CD14-positive monocyte (primary cell): ENCODE results near the gene GAB4. TPM values are rescaled to one million over a fixed set of nuclear protein-coding genes. Genes with fewer than 3 reads are reported as not detected.

Experiments used
- DNase-seq, 3 donors: peaks; one replicate each; pipeline ENCODE4 v3.0.0-alpha.2; 2011 to 2022
- H2AFZ ChIP-seq: 2 replicates; pipeline ENCODE4 v1.6.0; 2012; ENCODE audit warnings: mild to moderate bottlenecking, low read depth, low read length, inconsistent platforms; ENCODE audit not compliant: insufficient read depth, poor library complexity, severe bottlenecking
- H3K27ac ChIP-seq, 2 donors: 1 replicate in 1 of 2; 2 replicates in 1 of 2; pipeline ENCODE4 v1.5.1; 2012 to 2013; ENCODE audit warnings: low read length in 2 of 2, control low read depth in 1 of 2, inconsistent platforms in 1 of 2, low read depth in 1 of 2, mild to moderate bottlenecking in 1 of 2
- H3K27me3 ChIP-seq, 2 donors: one replicate each; pipeline versions ENCODE4 v1.6.0 to v1.6.1; 2011 to 2013; ENCODE audit warnings: low read length in 2 of 2; ENCODE audit not compliant: control insufficient read depth in 2 of 2, insufficient read depth in 2 of 2
- H3K36me3 ChIP-seq, 2 donors: replicated peaks in 1 of 2; 1 replicate in 1 of 2; 2 replicates in 1 of 2; pipeline versions ENCODE4 v1.5.1 to v1.6.1; 2012 to 2013; ENCODE audit warnings: low read length in 2 of 2, control low read depth in 1 of 2, inconsistent platforms in 1 of 2, mild to moderate bottlenecking in 1 of 2; ENCODE audit not compliant: insufficient read depth in 2 of 2, control insufficient read depth in 1 of 2
- H3K4me1 ChIP-seq, 2 donors: 1 replicate in 1 of 2; 2 replicates in 1 of 2; pipeline versions ENCODE4 v1.5.1 to v1.6.1; 2012 to 2013; ENCODE audit warnings: low read length in 2 of 2, control low read depth in 1 of 2, inconsistent platforms in 1 of 2, mild to moderate bottlenecking in 1 of 2, moderate library complexity in 1 of 2; ENCODE audit not compliant: insufficient read depth in 2 of 2, control insufficient read depth in 1 of 2
- H3K4me2 ChIP-seq: replicated peaks from 2 replicates; pipeline ENCODE3; 2012; ENCODE audit warnings: low read length, moderate library complexity, mild to moderate bottlenecking; ENCODE audit not compliant: poor library complexity, severe bottlenecking; ENCODE audit errors: extremely low read depth
- H3K4me3 ChIP-seq, 3 experiments: fragments of 200-600 bp in 1 of 3; sonication (generic) in 1 of 3; replicated peaks in 1 of 3; 1 replicate in 2 of 3; 2 replicates in 1 of 3; pipeline ENCODE4 v1.5.1; 2011 to 2013; ENCODE audit warnings: low read length in 3 of 3, mild to moderate bottlenecking in 3 of 3, control low read depth in 2 of 3, low read depth in 2 of 3, inconsistent platforms in 1 of 3, moderate library complexity in 1 of 3
- H3K79me2 ChIP-seq: 2 replicates; pipeline ENCODE4 v1.6.0; 2012; ENCODE audit warnings: mild to moderate bottlenecking, control low read depth, inconsistent platforms, low read length, moderate library complexity; ENCODE audit not compliant: insufficient read depth
- H3K9ac ChIP-seq: 2 replicates; pipeline ENCODE4 v1.6.0; 2017; ENCODE audit warnings: low read length, mild to moderate bottlenecking; ENCODE audit not compliant: insufficient read depth, poor library complexity, severe bottlenecking
- H3K9me3 ChIP-seq, 2 donors: replicated peaks in 1 of 2; 1 replicate in 1 of 2; 2 replicates in 1 of 2; pipeline versions ENCODE4 v1.5.1 to v1.6.1; 2012 to 2013; ENCODE audit warnings: low read length in 2 of 2, control low read depth in 1 of 2; ENCODE audit not compliant: control insufficient read depth in 1 of 2, insufficient read depth in 1 of 2
- H4K20me1 ChIP-seq: 2 replicates; pipeline ENCODE4 v1.6.0; 2012; ENCODE audit warnings: mild to moderate bottlenecking, low read length, control low read depth, moderate library complexity; ENCODE audit not compliant: insufficient read depth
- H3K27ac Mint-ChIP-seq, 7 donors: one replicate each; pipeline ENCODE4 v1.8.0; 2020; ENCODE audit warnings: mild to moderate bottlenecking in 7 of 7, mixed read lengths in 7 of 7, moderate library complexity in 6 of 7, inconsistent platforms in 2 of 7
- H3K27me3 Mint-ChIP-seq, 3 donors: one replicate each; pipeline ENCODE4 v1.8.0; 2021 to 2022; ENCODE audit warnings: low read depth in 3 of 3, mild to moderate bottlenecking in 3 of 3, mixed read lengths in 3 of 3, moderate library complexity in 3 of 3, inconsistent platforms in 1 of 3
- H3K36me3 Mint-ChIP-seq, 2 donors: one replicate each; pipeline ENCODE4 v1.8.0; 2020; ENCODE audit warnings: mixed read lengths in 2 of 2, inconsistent platforms in 1 of 2, mild to moderate bottlenecking in 1 of 2
- H3K4me1 Mint-ChIP-seq: one replicate; pipeline ENCODE4 v1.8.0; 2020; ENCODE audit warnings: mild to moderate bottlenecking, mixed read lengths
- H3K4me3 Mint-ChIP-seq, 2 donors: one replicate each; pipeline ENCODE4 v1.8.0; 2020; ENCODE audit warnings: mild to moderate bottlenecking in 2 of 2, mixed read lengths in 2 of 2, moderate library complexity in 1 of 2
- H3K9me3 Mint-ChIP-seq, 7 donors: one replicate each; pipeline ENCODE4 v1.8.0; 2020 to 2022; ENCODE audit warnings: mixed read lengths in 7 of 7, mild to moderate bottlenecking in 6 of 7, moderate library complexity in 6 of 7, inconsistent platforms in 2 of 7
- WGBS: methylation state at CpG from one replicate; pipeline ENCODE4 v1.1.5; 2013; ENCODE audit warnings: missing lambda C conversion rate; ENCODE audit not compliant: insufficient coverage; 5-methylcytosine and 5-hydroxymethylcytosine counted together
- intact Hi-C, 2 donors: fragments of 100-400 bp; cut with micrococcal nuclease; formaldehyde crosslinking; loops; one replicate each; pipeline versions ENCODE4 v1.15.0 to v1.15.1; 2023
- polyA plus RNA-seq, 3 donors: library from polyadenylated mRNA; depleted of rRNA in 1 of 3; unstranded in 2 of 3; stranded (reverse) in 1 of 3; fragments of 300-500 nt in 2 of 3; fragments of >200 nt in 1 of 3; fragmentation: Illumina TruSeq in 2 of 3; gene quantifications; 1 replicate in 2 of 3; 2 replicates in 1 of 3; pipeline ENCODE4 v1.2.3, GENCODE V29; 2012 to 2021
- TF ChIP-seq, protein P1 (sequence below): fragments of 200-600 bp; IDR thresholded peaks from one replicate; pipeline ENCODE4 v1.8.0; 2022; ENCODE audit warnings: antibody characterized with exemption, mild to moderate bottlenecking

The GAB4 gene
- polyA plus RNA-seq, 3 donors = not detected

DNA sequence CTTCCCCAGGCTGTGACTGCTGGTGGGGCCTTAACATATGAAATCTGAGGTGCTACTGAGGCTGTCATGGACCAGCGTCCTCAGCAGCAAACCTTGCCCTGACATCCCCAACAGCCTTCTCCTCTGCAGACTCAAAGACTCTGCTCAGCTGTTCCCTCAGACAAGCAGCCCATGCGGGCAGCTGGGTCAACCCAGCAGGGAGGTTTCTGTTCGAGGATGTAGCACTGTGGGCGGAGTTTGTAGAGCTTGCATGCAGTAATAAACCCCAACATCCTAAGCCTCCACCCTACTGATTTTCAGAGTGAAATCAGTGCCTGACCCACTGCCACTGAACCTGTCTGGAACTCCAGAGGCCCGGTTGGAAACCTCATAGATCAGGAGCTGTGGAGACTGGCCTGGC is 94.0 kb downstream of the GAB4 start:
- no peaks in the 10 kb centered on the region for H3K79me2 ChIP-seq
- H3K4me3 Mint-ChIP-seq = no peak overlapping the region
- WGBS = 100% methylated on average over 1 of the region's 5 CpGs

DNA sequence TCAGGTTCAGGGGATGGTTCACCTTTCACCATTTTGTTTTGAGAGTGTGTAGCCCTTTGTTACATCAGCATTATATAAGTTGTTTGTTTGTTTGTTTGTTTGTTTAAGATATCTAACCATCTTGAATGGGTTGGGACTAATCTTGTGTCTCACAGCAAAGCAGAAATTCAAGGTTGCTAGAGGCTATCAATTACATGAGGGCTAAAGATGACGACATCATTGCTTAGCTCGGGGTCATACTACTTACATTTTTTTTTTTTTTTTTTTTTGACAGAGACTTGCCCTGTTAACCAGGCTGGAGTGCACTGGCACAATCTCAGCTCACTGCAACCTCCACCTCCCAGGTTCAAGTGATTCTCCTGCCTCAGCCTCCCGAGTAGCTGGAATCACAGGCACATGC is 95.7 kb downstream of the GAB4 start:
- H3K4me3 Mint-ChIP-seq = no peak overlapping the region
- peak overlapping the region in 1 of 7 donors; percentile 41 for H3K27ac Mint-ChIP-seq
- intact Hi-C loops = loop anchor here in 1 of 2 donors (10.0 kb wide), 1 partner anchor 593 kb away; no protein-coding TSS in a partner anchor

More for the DNA sequence above, 94.0 kb downstream of the GAB4 start:
- TF ChIP-seq, protein P1, sequence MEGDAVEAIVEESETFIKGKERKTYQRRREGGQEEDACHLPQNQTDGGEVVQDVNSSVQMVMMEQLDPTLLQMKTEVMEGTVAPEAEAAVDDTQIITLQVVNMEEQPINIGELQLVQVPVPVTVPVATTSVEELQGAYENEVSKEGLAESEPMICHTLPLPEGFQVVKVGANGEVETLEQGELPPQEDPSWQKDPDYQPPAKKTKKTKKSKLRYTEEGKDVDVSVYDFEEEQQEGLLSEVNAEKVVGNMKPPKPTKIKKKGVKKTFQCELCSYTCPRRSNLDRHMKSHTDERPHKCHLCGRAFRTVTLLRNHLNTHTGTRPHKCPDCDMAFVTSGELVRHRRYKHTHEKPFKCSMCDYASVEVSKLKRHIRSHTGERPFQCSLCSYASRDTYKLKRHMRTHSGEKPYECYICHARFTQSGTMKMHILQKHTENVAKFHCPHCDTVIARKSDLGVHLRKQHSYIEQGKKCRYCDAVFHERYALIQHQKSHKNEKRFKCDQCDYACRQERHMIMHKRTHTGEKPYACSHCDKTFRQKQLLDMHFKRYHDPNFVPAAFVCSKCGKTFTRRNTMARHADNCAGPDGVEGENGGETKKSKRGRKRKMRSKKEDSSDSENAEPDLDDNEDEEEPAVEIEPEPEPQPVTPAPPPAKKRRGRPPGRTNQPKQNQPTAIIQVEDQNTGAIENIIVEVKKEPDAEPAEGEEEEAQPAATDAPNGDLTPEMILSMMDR = no peak
- intact Hi-C loops = loop anchor here in 1 of 2 donors (10.0 kb wide), 1 partner anchor 591 kb away; no protein-coding TSS in a partner anchor
- Histone ChIP-seq H3K4me1 (no peaks in the 10 kb centered on the region), H3K9me3 (no peaks in the 10 kb centered on the region), H3K27ac (no peak overlapping the region), H2AFZ (no peak overlapping the region), H3K36me3 (no peaks in the 10 kb centered on the region), H3K4me2 (no peak overlapping the region), H3K9ac (no peak overlapping the region), H3K27me3 (no peaks in the 10 kb centered on the region), H3K4me3 (no peak overlapping the region), H4K20me1 (no peaks in the 10 kb centered on the region)
- Mint-ChIP-seq H3K4me1 (peaks cover 3% of the 10 kb centered on the region), H3K36me3 (no peaks in the 10 kb centered on the region), H3K27ac (no peak overlapping the region), H3K27me3 (peaks cover 3 to 8% (median 4%) of the 10 kb centered on the region in 3 donors), H3K9me3 (no peaks in the 10 kb centered on the region)
- no peak for DNase-seq

More for the DNA sequence above, 95.7 kb downstream of the GAB4 start:
- WGBS = 100% methylated on average over 1 of the region's 3 CpGs
- Mint-ChIP-seq H3K36me3 (no peaks in the 10 kb centered on the region), H3K4me1 (peaks cover 3% of the 10 kb centered on the region), H3K27me3 (peaks cover 2 to 9% (median 4%) of the 10 kb centered on the region in 3 donors), H3K9me3 (no peaks in the 10 kb centered on the region)
- Histone ChIP-seq H3K36me3 (no peaks in the 10 kb centered on the region), H4K20me1 (no peaks in the 10 kb centered on the region), H2AFZ (no peak overlapping the region), H3K79me2 (no peaks in the 10 kb centered on the region), H3K9ac (no peak overlapping the region), H3K27ac (no peak overlapping the region), H3K4me3 (no peak overlapping the region), H3K4me2 (no peak overlapping the region), H3K4me1 (no peaks in the 10 kb centered on the region), H3K9me3 (no peaks in the 10 kb centered on the region), H3K27me3 (no peaks in the 10 kb centered on the region)
- DNase-seq = no peak
- TF ChIP-seq, protein P1 = no peak

Other genes starting within 250 kb of the GAB4 start
- gene XKR3, start 182.8 kb downstream of the GAB4 start, polyA plus RNA-seq = under 1 TPM in 1 of 3 donors, not detected in 2; 0.07 TPM
- gene IL17RA, start 76.8 kb upstream of the GAB4 start, polyA plus RNA-seq = 100 to 1,000 TPM in 1 of 3 donors, 10 to 100 TPM in 2; 68.3 to 118 (median 96.7) TPM
- gene TMEM121B, start 113.1 kb upstream of the GAB4 start, polyA plus RNA-seq = 1 to 10 TPM; 1.4 to 3.2 (median 1.9) TPM
- gene HDHD5, start 151.1 kb upstream of the GAB4 start, polyA plus RNA-seq = 100 to 1,000 TPM in 1 of 3 donors, 10 to 100 TPM in 2; 75.9 to 119 (median 79.9) TPM
- gene ADA2, start 211.2 kb upstream of the GAB4 start, polyA plus RNA-seq = 100 to 1,000 TPM; 336 to 553 (median 473) TPM